ENCODE data around the gene JCHAIN.

JCHAIN gene

DNA sequence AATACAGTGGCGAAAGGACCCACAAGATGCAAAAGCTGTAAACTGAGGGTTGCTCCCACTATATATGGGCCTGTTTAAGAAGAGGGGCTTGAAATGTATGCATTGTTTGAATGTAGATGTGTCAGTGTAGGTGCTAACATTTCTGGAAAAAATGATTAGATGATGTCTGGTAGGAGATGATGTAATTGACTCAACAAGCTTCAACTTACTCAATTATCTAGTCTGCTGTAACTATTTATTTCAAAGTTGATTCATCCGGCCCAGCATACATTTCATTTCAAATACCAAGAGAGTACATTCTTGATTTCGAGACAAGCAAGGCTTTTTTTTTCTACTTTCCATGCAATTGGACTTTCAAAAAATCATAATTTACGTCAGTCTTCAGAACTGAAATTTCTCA is 47.0 kb downstream of the JCHAIN start:
- H3K27me3 Mint-ChIP-seq: peaks cover 0 to under 1% of the 10 kb centered on the region in 2 donors
- peak; percentile 33 for ATAC-seq (replicated peaks)
- no peaks in the 10 kb centered on the region for H3K4me1 Mint-ChIP-seq (ENCODE audit: low read depth in 2 of 2)
- no peak overlapping the region for H3K4me3 Mint-ChIP-seq
- no peaks in the 10 kb centered on the region for H3K36me3 Mint-ChIP-seq (ENCODE audit: insufficient read depth)
- no peak overlapping the region for H3K27ac Mint-ChIP-seq
- no peaks in the 10 kb centered on the region for H3K9me3 Mint-ChIP-seq
- no peak for DNase-seq

DNA sequence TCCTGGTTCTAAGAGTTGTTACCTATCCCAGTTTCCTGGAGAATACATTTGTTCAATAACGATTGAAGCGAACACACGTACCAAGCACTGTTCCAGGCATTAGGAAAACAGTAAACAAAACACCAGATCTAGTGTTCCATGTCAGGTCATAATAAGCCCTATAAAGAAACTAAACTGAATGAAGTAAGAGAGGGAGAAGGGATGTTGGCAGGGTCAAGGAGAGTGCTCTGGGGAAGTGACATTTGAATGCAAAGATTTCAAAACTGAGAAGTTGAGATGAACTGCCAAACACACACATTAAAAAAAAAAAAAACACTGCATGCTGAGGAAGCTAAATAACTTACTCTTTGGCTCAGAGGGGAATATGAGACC is 52.1 kb downstream of the JCHAIN start:
- no peaks in the 10 kb centered on the region for H3K9me3 Mint-ChIP-seq
- ATAC-seq (replicated peaks): no peak
- H3K4me3 Mint-ChIP-seq: no peak overlapping the region
- peaks cover 21 to 24% of the 10 kb centered on the region in 2 donors for H3K27me3 Mint-ChIP-seq
- no peaks in the 10 kb centered on the region for H3K36me3 Mint-ChIP-seq (ENCODE audit: insufficient read depth)
- no peaks in the 10 kb centered on the region for H3K4me1 Mint-ChIP-seq (ENCODE audit: low read depth in 2 of 2)
- no peak overlapping the region for H3K27ac Mint-ChIP-seq
- DNase-seq: no peak

DNA sequence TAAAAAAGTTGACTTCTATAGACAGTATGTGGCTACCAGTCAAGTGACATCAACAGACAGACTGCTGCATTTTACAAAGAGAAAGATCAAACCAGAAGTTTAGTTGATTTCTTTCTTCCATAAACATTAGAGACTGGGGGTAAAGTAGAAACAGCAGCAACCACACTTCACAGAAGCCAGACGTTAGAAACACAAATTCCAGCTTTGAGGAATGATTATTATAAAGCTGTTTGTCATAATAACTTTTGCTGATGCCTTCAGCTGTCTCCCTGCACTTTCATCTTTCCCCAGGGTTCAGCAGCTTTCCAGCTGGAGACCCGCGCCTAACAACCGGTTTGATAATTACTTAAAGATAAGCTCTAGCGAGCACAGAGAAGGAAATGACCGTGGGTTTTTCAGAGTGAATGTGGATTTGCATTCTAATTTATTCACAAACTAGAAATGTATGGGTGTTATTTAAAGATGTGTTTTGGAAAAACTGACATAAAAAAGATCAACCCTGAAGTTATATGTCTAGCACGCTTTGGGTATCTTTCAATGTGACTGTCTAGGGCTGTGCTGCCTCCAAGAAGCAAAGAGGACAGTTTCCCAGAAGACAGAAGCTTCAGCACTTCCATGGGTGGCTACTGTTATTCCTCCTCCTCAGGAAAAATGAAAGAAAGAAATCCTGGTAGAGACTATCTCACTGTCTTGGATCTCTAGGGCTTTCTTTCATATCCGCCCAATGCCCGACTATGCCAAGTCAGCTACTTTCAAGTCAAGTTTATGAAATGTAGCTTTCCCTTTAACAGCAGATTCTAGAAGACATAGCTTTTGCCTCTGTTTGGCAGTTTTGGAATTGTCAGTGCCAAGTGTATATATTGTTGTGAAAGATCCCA is 52.8 kb downstream of the JCHAIN start:
- DNase-seq (no peak), ATAC-seq (replicated peaks) (no peak)
- Mint-ChIP-seq H3K4me1 (ENCODE audit: low read depth in 2 of 2) (no peaks in the 10 kb centered on the region), H3K36me3 (ENCODE audit: insufficient read depth) (no peaks in the 10 kb centered on the region), H3K27ac (no peak overlapping the region), H3K9me3 (no peaks in the 10 kb centered on the region), H3K27me3 (peaks cover 21 to 29% of the 10 kb centered on the region in 2 donors), H3K4me3 (no peak overlapping the region)

DNA sequence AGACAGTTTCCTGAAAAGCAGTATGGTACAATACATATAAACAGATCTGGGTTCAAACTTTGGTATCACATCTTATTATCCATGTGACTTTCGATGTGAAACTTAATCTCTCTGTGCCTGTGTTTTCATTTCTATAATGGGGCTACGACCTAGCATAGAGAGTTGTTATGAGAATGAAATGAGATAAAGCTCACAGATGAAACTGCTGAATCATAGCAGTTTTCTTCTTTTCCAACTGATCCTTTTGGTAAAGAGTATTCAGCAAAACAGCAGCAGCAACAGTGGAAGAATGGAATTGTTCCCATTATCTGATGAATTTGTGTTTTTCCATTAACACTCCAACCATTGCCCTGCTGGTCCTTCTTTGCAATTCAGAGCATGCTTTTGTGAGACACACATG is 58.0 kb downstream of the JCHAIN start:
- ATAC-seq (replicated peaks) (no peak), DNase-seq (no peak)
- Mint-ChIP-seq H3K27ac (no peak overlapping the region), H3K27me3 (peaks cover 27 to 55% of the 10 kb centered on the region in 2 donors), H3K4me1 (ENCODE audit: low read depth in 2 of 2) (no peaks in the 10 kb centered on the region), H3K4me3 (no peak overlapping the region), H3K36me3 (ENCODE audit: insufficient read depth) (no peaks in the 10 kb centered on the region), H3K9me3 (no peaks in the 10 kb centered on the region)

DNA sequence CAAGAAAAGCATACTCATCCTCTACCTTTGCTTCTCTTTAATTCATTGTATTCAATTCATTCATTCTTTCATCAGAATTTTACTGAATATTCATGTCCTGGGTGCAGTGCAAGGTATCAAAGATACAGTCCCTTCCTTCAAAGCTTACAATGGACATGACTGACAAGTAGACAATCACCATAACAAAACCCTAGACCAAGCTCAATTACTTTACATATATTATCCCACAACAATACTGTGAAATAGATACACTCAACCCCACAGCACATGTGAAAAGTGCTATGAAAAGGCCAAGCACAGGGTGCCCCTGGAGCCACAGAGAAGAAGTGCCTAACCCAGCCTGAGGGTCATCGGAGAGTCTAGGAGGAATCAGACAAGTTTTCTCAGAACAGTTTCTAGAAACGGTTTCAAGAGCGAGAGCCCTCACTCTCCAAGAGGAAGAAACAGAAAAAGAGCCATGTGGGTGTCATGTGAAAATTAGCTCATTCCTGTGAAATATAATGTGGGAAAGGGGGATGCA is 58.9 kb downstream of the JCHAIN start:
- DNase-seq (no peak), ATAC-seq (replicated peaks) (no peak)
- H3K9me3 Mint-ChIP-seq: no peaks in the 10 kb centered on the region
- no peak overlapping the region for H3K4me3 Mint-ChIP-seq
- no peaks in the 10 kb centered on the region for H3K36me3 Mint-ChIP-seq (ENCODE audit: insufficient read depth)
- no peak overlapping the region for H3K27ac Mint-ChIP-seq
- H3K4me1 Mint-ChIP-seq (ENCODE audit: low read depth in 2 of 2): no peaks in the 10 kb centered on the region
- peaks cover 25 to 55% of the 10 kb centered on the region in 2 donors for H3K27me3 Mint-ChIP-seq

DNA sequence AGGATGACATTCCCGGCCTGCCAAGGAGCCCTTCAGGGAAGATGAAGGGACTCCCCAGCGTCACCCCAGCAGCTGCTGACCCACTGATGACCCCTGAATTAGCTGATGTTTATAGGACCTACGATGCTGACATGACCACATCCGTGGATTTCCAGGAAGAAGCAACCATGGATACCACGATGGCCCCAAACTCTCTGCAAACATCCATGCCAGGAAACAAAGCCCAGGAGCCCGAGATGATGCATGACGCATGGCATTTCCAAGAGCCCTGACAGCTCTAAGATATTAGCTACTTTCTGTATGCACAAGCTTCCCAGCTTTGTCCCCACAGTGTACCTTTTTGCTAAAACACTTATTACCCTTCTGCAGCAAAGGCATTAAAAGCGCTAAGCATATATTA is 59.8 kb downstream of the JCHAIN start:
- Mint-ChIP-seq H3K27me3 (peaks cover 18 to 49% of the 10 kb centered on the region in 2 donors), H3K4me1 (ENCODE audit: low read depth in 2 of 2) (no peaks in the 10 kb centered on the region), H3K9me3 (no peaks in the 10 kb centered on the region), H3K36me3 (ENCODE audit: insufficient read depth) (no peaks in the 10 kb centered on the region), H3K27ac (no peak overlapping the region), H3K4me3 (no peak overlapping the region)
- DNase-seq (no peak), ATAC-seq (replicated peaks) (no peak)

All from effector memory CD8-positive, alpha-beta T cell (primary cell).